GM21423 (cell line): ENCODE data around the gene ARL15.
"Not testable (repeated sequence)": the region's sequence is repeated elsewhere in the genome, so short reads cannot be mapped to it uniquely, and the experiment has no call there.

ENCODE experiments used
- ATAC-seq: cut with Tn5 transposase; IDR thresholded peaks from one replicate; pipeline ENCODE4 v1.9.1; 2021; ENCODE audit warnings: mild to moderate bottlenecking, moderate library complexity; ENCODE audit not compliant: unreplicated experiment

Gene ARL15

DNA sequence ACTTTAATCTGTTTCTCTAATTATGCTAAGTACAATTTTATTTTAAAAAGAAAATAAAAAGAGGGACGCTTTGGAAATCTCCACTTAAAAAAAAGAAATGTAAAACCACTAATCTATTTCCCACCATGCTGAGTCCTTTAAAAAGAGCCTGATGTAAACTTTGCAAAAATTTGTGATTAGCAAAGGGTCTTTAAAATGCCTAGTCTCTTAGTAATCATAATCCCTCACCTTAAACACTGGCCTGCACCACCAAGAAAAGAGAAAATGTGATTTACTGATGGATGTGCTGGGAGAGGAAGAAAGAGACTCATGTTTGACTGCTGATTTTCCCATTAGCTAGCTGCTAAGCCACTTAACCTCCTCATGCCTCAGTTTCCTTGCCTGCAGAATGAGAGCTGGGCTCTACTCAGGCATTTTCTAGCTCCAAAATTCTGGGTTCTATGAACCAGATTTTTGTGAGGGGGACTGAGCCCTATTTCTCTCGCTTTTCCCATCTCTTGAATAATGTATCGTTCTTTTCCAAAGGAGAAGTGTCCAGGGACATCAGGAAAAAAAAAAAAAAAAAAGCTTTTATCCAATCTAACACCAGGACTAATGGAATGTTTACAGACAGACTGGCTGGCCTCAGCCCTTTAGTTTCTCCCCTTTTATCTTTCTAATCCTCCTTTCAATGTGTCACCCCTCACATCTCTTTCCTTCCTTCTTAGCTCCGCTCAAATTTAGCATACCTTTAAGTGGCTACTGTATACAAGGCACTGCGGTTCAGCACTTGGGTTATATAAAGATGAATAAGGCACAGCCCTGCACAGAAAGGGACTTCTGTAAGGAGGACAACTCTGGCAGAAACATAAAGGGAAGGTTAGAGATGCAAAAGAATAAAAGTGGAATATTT, 312.4 kb downstream of the ARL15 start:
- no peak for ATAC-seq

DNA sequence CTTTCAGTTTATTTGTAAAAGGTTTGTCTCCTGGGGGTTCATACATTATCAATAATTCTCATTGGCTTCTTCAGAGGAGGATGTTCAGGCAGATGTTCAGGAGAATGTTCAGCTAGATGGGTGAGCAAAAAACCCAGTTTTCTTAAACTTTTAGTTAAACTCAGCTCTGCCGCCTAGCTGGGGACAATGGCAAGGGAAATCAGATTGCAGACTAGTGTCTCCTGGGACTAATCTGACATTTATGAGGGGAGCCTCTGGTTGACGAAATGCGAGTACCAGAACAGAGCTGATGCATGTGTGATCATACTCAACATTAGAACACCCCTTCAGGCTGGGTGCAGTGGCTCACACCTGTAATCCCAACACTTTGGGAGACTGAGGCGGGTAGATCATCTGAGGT, 314.4 kb downstream of the ARL15 start:
- ATAC-seq, result no peak

DNA sequence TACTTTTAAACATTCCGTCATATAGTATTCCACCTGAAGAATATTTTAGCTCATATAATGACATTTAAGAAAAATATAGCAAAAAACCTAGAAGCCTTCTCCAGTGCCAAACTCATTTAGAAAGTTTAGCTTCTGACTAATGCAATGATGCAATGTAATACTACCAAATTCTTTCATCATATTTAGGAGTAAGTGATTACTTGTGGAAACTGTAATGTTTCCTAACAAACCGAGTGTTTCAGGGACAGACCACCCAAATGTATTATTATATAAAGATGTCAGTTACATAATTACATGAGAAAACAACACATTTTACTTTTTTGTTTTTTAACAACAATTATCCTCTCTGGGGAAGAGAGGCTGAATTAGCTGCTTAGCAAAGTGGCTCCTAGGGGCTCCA, 316.2 kb downstream of the ARL15 start:
- ATAC-seq, result no peak

DNA sequence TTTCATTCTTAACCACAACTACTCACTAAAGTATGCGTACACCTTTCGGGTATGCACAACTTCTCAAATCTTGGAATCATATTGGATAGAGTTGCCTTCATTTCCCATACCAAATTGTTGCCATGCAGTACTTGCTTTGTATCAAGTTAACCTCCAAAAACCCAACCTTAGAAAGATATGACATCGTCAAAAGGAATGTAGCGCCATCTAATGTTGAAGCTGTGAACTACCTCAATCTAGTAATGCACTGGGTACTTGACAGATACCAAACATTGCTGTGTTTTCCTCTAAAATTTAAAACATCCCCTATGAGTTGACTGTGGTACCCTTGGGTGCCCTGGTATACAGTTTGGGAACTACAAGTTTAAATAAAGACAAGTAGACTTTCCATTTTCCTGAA, 318.4 kb downstream of the ARL15 start:
- ATAC-seq, result no peak

DNA sequence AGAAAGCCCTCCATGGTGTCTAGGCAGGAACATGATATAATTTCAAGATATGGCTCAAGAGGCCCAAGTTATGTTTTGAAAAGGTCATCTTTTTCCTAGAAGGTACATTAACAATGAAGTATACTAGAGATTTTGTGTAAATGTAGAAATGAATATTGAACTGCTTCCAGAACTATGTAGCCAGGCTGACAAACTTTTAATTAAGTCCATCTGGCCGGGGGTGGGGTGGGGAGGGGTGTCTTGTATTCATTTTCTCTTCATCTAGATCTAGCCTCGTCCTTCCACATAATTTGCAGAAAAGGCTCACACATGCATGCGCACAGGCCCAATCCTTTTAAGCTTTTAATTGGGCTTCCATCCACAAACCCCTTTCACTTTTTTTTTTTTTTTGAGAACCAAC, 323.3 kb downstream of the ARL15 start:
- ATAC-seq, result no peak

DNA sequence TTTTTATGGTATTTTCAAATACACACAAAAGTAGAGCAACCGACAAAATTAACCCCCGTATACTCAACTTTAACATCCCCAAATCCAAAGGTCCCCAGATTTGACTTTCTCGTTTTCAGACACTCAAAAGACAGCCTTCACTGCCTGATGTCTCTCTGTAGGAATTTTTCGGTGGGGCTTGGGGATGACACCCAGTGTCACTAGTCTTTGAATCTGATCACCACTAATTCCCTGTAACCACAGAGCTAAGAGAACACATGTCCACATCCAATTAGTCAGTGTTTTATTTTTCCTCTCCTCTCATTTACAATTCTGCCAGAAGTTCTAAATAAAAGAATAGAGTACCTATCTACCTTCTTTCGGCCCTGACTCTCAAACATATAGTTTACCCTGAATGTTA, 324.6 kb downstream of the ARL15 start:
- no peak for ATAC-seq

DNA sequence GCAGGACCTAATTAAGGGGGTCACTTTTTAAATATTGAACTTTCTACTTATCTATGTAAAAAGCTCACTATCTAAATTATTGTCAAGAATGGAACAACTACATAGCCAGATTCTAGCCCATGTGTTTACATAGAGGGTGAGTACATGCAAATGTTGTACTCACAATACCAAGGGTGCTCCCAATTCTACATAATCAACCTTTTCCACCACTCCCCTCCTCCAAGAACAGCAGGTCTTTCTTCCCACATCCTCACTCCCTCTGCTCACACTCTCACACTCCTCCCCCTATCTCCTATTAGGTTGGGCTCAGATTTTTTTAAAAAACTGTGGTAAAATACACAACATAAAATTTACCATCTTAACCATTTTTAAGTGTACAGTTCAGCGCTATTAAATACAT, 325.4 kb downstream of the ARL15 start:
- no peak for ATAC-seq

DNA sequence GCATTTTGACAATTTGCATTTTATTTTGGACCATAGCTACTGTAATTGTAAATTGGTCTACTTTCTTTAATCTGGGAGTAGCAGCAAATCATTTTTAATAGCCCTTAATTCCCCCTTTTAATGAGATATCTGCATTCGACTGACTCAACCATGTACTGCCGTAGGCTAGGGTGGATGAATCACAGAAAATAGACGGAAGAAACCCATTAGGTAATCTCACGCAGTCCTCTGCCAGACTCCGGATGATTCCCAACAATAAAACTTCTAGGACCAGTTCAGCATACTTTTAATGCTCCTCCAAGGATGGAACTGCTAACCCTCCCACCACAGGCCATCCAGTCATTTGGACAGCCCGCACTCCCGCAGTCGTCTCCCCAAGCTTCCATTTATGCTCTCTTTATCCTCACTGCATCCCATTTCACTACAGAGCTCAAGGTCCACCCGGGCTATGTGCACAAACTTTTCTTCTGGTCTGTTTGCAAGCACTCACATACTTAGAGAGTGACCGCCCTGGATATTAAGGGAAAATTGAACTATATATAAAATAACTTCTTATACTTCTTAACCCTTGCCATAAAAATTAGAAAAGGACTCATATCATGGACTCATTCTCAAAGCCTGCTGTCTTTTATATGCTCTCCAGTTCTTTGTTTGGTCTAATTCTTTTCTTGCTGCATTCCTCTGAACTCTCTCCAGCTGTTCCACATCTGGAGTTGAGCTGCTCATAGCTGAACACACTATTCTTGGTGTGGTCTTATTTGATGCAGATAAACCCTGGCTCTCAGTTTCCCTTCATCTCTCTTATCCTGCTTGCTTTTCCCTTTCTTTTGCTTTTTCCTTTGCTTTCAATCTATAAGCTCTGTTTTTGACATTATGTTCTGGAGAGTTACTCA, 326.6 kb downstream of the ARL15 start:
- no peak for ATAC-seq

DNA sequence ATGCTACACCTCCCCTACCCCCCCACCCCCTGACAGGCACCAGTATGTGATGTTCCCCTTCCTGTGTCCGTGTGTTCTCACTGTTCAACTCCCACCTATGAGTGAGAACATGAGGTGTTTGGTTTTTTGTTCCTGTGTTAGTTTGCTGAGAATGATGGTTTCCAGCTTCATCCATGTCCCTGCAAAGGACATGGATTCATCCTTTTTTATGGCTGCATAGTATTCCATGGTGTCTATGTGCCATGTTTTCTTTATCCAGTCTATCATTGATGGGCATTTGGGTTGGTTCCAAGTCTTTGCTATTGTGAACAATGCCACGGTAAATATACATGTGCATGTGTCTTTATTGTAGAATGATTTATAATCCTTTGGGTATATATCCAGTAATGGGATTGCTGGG, 328.1 kb downstream of the ARL15 start:
- ATAC-seq, result not testable (repeated sequence)

DNA sequence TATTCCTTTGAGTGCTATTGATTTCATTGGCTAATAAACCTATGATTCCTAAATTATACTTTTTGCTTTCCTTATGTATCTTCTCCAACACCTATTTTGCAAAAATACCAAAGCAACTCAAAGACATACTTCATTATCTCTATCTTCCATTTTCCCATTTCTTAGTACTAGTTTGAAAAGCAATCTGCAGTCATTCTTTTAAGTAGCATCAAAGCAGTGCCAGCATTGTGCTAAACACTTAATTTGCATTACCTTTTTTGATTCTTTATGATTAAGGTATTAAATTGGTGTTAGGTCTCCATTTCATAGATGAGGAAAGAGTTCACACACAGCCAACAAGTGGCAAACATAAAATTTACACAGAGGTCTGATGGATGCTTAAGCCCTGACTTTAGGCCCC, 330.3 kb downstream of the ARL15 start:
- ATAC-seq, result no peak

DNA sequence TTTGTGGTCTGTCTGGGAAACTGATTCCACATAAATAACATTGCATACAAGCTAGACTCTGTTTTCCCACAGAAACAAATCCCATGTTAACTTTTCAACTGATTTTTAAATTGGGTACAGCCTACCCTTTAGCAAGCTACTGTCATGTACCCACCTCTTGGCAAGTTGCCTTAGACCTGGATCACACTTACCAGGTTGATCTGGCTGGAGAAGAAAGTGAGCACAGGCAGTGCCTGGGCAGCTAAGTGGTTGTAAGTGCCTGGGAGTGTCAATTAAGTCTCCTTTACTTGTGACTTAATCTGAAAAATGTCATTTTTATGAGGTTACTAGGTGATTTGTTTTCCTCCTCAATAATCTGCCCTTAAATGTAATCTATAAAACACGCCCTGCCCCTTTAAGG, 336.4 kb downstream of the ARL15 start:
- no peak for ATAC-seq

DNA sequence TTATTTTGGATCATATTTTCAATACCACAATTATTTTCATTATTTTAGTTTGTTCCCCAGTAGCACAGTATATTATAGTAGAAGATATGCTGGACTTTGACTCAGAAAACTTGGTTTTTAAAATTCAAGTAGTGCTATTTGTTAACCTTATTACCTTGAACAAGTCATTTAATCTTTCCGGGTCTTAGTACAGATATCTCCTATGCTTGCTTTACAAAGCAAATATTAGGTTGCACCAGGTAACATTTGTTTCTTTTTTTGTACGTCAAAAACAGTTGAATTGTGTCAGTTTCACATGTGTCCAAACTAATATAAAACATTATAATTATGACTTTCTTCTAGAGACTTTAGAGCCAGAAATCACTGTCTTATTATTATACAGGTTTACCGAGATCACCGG, 338.1 kb downstream of the ARL15 start:
- no peak for ATAC-seq

DNA sequence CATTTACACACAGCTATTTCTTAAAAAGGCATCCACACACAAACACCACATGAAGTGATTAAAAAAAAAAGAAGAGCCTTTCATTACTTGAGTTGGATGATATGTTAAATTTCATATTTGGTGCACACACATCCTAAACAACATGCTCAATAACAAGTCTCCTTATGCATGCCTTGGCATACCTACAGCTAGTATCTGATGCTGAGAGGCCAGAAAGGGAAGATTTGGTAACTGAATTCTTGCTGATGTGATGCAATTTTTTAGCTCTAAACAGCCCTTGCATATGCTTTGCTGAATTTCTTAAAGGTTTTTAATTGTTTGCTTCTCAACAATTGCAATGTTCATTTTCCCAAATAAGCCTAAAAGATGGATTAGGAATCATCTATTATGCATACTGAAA, 338.8 kb downstream of the ARL15 start:
- no peak for ATAC-seq

DNA sequence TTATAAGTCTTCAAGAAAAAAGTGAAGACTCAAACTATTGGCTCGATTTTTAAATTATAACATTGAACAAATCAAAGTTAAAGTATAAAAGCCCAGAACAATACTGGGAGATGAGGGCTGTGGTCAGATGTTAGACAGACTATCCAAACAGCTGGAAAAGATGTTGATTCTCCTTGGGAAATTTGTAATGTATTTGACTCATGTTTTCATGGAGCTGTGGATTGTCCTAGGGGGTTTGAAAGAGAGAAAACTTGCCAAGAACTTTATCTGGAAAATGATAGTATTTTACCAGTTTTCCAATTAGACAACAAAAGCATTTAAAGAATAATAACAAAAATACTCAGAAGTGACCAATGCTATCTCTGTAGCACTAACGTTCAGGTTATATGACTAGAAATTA, 339.2 kb downstream of the ARL15 start:
- no peak for ATAC-seq

DNA sequence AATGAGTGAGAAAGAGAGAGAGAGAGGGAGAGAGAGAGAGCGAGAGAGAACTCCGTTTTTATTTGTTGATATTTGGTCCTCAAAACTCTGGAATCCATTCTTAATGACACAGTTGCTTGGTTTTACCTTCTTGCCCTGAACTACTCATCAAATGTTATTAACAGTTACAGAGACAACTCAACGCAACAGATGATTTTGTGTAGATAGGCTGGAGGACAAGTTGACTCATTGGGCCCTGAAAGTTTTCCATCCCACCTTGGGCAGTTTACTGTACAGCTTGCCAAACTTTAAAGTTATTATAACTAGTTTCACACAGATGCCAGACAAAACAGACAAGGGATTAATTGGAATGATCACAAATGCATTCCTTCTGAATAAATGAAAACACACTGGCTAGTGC, 339.9 kb downstream of the ARL15 start:
- ATAC-seq, result no peak

DNA sequence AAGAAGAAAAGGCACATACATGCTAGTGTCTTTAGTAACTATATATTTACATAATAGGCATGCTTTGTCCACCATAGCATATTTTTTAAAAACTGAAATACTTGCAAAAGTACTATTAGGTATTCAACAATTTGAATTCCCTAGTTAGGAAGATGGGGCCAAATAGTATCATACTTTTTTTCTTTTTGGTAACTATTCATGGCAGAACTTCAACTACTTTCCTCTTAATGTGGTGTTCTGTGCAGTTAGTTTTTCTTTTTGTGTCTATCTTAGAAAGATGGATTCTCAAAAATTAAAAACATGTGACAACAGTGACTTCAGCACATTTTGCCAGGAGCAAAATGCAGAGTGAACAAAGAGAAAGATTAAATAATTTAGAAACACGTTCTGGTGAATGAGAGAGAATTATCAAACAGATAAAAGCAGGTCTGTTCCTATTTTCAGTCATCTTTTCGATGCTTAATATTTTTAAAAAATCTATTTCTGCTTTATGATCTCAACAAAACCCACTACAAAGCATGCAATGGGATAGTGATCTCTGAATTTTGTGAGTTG, 341.1 kb downstream of the ARL15 start:
- no peak for ATAC-seq

DNA sequence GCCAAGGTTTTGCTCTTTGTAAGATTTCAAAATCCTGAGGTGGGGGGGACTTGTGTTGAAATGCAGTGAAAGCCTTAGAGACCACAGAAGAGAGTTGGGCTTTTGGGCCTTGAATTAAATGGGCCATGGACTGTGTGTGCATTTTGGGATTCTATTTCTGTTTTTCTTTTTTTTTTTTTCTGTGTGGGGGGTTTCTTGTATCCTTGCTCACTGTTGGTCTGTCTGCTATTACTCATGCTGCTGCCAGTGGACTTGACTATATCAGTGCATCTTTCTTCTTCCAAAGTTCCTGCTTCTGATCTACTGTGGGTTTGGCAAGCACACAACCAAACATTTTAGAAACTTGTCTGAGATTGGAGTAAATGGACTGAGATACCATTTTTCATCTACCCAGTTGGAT, 344.9 kb downstream of the ARL15 start:
- no peak for ATAC-seq

DNA sequence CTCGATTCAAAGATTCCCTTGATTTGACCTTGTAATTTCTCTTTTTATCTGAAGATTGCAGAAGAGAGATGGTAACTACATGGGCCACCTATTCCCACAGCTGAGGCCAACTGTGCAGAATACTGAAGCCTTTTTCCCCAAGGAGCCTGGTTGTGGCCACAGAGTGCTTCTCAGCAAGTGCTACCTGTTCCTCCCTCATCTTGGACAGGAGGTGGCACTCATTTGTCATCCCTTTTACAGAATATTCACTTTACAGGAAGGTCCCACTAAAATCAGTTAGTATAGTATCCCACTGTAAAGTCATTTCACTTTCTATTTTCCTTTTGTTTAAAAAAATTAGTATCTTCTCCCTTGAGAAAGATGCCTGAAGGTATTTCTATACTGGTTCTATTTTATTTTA, 346.4 kb downstream of the ARL15 start:
- no peak for ATAC-seq

DNA sequence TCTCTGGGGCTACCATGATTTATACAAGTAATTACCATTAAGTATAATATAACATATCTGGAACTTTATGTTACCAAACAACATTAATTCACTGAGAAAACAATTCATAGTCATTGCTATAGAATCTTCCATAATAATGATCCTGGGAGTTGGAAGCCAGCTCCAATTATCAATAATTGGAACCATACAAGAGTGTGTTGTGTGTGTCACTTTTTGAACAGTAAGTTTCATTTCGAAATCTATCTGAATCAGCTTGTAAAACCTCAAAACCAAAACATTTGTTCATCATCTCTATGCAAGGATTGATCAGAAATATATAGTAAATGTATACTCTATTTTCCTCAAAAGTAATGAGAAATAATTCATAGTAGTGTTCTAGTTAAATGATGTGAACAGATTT, 348.1 kb downstream of the ARL15 start:
- ATAC-seq, result no peak

DNA sequence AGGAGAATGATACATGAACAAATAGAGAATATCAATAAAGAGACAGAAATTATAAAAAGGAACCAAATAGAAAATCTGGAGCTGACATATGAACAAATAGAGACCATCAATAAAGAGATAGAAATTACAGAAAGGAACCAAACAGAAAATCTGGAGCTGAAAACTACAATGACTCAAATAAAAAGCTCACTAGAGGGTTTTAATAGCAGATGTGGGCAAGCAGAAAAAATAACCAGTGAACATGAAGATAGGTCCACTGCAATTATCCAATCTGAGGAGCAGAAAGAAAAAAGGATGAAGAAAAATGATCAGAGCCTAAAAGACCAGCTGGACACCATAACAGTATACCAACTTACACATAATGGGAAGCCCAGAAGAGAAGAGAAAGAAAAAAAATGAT, 353.7 kb downstream of the ARL15 start:
- ATAC-seq, result no peak

DNA sequence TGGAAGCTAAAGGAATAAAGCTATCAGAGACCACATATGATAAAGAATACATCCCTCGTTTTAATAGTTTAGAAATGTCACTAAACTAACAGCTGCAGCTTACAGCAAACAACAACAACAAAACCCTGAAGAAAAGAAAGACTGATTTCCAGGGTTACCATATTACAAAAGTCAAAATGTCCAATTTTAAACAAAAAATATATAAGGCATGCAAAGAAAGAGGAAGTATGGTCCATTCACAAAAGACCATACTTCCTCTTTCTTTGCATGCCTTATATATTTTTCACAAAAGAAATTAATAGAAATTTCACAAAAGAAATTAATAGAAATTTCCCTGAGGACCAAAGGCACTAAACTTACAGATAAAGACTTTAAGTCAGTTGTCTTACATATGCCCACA, 354.2 kb downstream of the ARL15 start:
- ATAC-seq, result no peak

DNA sequence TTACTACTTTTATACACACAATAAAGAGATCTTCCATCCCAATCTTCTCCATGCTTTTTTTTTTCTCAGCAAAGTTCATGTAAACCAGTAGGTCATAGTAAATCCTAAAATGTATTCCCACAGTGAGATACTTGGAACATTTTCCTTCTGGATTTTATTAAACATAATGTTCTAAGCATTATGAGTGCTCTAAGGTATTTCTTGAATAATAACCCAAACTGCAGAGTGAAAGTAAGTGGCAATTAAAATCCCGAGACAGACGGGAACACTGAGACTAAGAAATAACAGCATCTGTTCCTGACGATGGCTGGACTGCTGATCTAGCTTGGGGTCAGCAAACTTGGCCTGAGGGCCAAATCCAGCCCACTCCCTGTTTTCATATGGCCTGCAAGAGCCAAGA, 359.8 kb downstream of the ARL15 start:
- ATAC-seq, result no peak
